NT2/D1 (cell line): Measurements from ENCODE around the gene SDSL.

Experiments used
- SUZ12 ChIP-seq: IDR thresholded peaks from 2 replicates; pipeline ENCODE4 v1.6.1; 2011; ENCODE audit not compliant: insufficient read length, insufficient read depth; ENCODE audit errors: extremely low read depth
- YY1 ChIP-seq: IDR thresholded peaks from 2 replicates; pipeline ENCODE4 v1.6.1; 2011; ENCODE audit not compliant: insufficient read length, insufficient read depth
- ZNF274 ChIP-seq: IDR thresholded peaks from 2 replicates; pipeline ENCODE4 v1.6.1; 2011; ENCODE audit warnings: mild to moderate bottlenecking, low read depth, low read length

DNA sequence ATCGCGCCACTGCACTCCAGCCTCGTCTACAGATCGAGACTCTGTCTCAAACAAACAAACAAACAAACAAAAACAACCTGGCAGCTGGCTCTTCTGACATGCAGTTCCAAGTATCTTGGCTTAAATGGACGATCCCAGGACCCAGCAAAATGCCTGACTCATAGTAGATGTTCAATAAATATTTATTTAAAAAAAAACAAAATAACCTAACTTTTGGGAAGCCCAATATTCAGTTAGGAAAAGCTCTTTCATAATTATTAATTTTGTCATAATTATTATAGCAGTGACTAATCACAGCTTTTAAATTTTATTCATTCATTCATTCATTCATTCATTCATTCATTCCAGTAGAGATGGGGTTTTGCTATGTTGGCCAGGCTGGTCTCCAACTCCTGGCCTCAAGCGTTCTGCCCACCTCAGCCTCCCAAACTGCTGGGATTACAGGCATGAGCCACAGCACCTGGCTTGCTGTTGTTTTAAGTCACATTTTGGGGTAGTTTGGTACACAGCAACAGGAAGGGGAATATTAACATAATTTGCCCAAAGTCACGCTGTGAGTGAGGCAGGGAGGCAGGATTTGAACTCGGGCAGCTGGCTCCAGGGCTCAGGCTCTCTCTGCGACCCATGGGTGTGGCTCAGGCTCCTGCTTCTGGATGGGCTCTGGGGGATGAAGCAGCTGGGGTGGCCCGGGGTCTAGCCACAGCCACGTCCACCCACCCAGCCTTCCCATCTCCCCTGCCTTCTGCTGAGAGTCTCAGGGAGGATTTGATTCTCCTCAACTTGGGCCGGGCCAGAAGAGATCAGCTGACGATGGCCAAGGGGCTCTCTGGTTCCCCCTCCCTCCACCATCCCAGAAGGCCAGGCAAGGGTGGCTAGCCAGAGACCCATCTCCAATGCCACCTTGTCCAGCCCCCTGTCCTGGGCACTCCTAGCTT, 20.8 kb upstream of the SDSL start:
- TF ChIP-seq ZNF274 (no peak), SUZ12 (no peak), YY1 (no peak)
